Upper lobe of right lung (tissue), 1 donor: ENCODE measurements around the gene CDK14. TPM values are rescaled to one million over a fixed set of nuclear protein-coding genes. Genes with fewer than 3 reads are reported as not detected.
"Not testable (repeated sequence)": the region's sequence is repeated elsewhere in the genome, so short reads cannot be mapped to it uniquely, and the experiment has no call there.

ENCODE experiments used
- ATAC-seq: fragments of 200-7000 bp; cut with Tn5 transposase; one replicate; pipeline ENCODE4 v1.9.1; 2020; ENCODE audit warnings: mild to moderate bottlenecking, moderate library complexity
- DNase-seq: peaks from one replicate; pipeline ENCODE4 v3.0.0-alpha.2; 2020
- H3K27ac ChIP-seq: fragments of 200-600 bp; one replicate; pipeline ENCODE4 v1.8.0; 2022
- H3K27me3 ChIP-seq: fragments of 200-600 bp; one replicate; pipeline ENCODE4 v1.8.0; 2022; ENCODE audit warnings: mild to moderate bottlenecking
- H3K36me3 ChIP-seq: fragments of 200-600 bp; one replicate; pipeline ENCODE4 v1.8.0; 2022
- H3K4me1 ChIP-seq: fragments of 200-600 bp; one replicate; pipeline ENCODE4 v1.8.0; 2022
- H3K4me3 ChIP-seq: fragments of 200-600 bp; one replicate; pipeline ENCODE4 v1.8.0; 2022; ENCODE audit warnings: mild to moderate bottlenecking
- H3K9me3 ChIP-seq: fragments of 200-600 bp; one replicate; pipeline ENCODE4 v1.8.0; 2022
- intact Hi-C: fragments of 100-400 bp; cut with DNase I; formaldehyde crosslinking; loops from one replicate; pipeline ENCODE4 v1.11.0; 2022
- total RNA-seq: library from RNA; stranded (reverse); fragmentation: NEBNext Ultra II Directional; extraction: Animal tissue kit (Norgen Biotek cat#: 25700); gene quantifications from one replicate; pipeline ENCODE4 v1.2.1, GENCODE V29; 2021
- TF ChIP-seq, protein P1 (sequence below): fragments of 200-600 bp; IDR thresholded peaks from one replicate; pipeline ENCODE4 v1.8.0; 2022; ENCODE audit warnings: antibody characterized with exemption
- donor health status: DM: no; HTN: yes; CAD: no; lungs with severe emphysema.

The CDK14 gene
- total RNA-seq, 1 donor from 2014 or later = 47.2 TPM

DNA sequence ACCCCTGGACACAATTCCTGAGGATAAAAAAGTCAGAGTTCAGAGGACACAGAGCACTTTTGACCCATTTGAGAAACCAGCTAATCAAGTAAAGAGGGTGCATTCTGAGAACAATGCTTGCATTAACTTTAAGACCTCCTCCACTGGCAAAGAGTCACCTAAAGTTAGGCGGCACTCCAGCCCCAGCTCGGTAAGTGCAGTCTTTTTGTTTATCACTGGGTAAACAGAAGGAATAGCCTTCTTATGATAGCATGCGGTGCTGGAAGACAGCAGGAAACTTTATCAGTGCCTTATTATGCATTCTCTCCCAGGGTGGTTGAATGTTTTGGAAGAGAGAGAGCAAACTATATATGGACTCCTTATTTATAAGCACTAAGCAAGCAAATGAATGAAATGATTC, 130.5 kb downstream of the CDK14 start:
- DNase-seq (no peak), ATAC-seq (peak; percentile 53)
- Histone ChIP-seq H3K4me3 (no peak overlapping the region), H3K9me3 (no peaks in the 10 kb centered on the region), H3K27ac (no peak overlapping the region), H3K4me1 (peaks cover 6% of the 10 kb centered on the region), H3K27me3 (no peaks in the 10 kb centered on the region), H3K36me3 (no peaks in the 10 kb centered on the region)
- intact Hi-C loops = no loop called here
- TF ChIP-seq, protein P1, sequence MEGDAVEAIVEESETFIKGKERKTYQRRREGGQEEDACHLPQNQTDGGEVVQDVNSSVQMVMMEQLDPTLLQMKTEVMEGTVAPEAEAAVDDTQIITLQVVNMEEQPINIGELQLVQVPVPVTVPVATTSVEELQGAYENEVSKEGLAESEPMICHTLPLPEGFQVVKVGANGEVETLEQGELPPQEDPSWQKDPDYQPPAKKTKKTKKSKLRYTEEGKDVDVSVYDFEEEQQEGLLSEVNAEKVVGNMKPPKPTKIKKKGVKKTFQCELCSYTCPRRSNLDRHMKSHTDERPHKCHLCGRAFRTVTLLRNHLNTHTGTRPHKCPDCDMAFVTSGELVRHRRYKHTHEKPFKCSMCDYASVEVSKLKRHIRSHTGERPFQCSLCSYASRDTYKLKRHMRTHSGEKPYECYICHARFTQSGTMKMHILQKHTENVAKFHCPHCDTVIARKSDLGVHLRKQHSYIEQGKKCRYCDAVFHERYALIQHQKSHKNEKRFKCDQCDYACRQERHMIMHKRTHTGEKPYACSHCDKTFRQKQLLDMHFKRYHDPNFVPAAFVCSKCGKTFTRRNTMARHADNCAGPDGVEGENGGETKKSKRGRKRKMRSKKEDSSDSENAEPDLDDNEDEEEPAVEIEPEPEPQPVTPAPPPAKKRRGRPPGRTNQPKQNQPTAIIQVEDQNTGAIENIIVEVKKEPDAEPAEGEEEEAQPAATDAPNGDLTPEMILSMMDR = no peak

DNA sequence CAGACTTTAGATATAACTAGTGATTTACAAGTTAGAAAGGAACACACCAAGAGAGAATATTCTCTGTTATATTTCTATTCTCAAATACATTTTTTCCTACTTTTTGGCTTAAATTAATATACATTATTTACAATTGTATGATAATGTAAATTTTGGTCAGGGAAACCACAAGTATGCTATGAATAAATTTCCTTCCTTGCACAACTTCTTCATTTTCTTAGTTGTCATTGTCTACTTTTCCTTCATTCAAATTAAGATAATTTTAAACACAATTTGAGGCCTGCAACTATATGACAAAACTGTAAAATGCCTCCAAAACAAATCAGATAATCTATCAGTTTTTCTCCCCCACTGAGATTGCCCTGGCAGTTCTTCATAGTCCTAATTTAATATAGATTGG, 131.3 kb downstream of the CDK14 start:
- Histone ChIP-seq H3K27me3 (no peaks in the 10 kb centered on the region), H3K4me3 (no peak overlapping the region), H3K4me1 (peaks cover 6% of the 10 kb centered on the region), H3K36me3 (no peaks in the 10 kb centered on the region), H3K9me3 (no peaks in the 10 kb centered on the region), H3K27ac (no peak overlapping the region)
- ATAC-seq (no peak), DNase-seq (no peak)
- TF ChIP-seq, protein P1 = no peak
- intact Hi-C loops = no loop called here

DNA sequence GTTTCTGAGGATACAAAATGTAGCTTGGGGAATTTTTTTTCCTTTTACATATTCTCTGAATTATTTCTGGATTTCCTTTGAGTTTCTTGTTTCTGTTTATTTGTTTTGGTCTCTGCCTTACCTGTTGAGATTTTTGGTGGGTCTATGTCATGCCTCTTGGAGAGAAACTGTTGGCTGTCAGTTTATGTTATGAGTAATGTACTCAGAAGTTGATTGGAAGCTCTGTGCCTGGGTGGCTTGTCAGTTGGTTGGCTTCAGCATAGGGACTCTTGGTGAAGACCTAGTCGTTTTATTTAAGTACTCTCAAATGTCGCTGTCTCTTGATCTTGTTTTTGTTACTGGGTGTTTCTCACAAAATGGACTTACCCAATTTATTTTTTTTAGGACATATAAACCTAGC, 132.4 kb downstream of the CDK14 start:
- no peaks in the 10 kb centered on the region for H3K36me3 ChIP-seq
- DNase-seq = no peak
- H3K27ac ChIP-seq = no peak overlapping the region
- peaks cover 6% of the 10 kb centered on the region for H3K4me1 ChIP-seq
- H3K27me3 ChIP-seq = no peaks in the 10 kb centered on the region
- H3K4me3 ChIP-seq = no peak overlapping the region
- TF ChIP-seq, protein P1 = no peak
- H3K9me3 ChIP-seq = no peaks in the 10 kb centered on the region
- no peak for ATAC-seq
- intact Hi-C loops = no loop called here

DNA sequence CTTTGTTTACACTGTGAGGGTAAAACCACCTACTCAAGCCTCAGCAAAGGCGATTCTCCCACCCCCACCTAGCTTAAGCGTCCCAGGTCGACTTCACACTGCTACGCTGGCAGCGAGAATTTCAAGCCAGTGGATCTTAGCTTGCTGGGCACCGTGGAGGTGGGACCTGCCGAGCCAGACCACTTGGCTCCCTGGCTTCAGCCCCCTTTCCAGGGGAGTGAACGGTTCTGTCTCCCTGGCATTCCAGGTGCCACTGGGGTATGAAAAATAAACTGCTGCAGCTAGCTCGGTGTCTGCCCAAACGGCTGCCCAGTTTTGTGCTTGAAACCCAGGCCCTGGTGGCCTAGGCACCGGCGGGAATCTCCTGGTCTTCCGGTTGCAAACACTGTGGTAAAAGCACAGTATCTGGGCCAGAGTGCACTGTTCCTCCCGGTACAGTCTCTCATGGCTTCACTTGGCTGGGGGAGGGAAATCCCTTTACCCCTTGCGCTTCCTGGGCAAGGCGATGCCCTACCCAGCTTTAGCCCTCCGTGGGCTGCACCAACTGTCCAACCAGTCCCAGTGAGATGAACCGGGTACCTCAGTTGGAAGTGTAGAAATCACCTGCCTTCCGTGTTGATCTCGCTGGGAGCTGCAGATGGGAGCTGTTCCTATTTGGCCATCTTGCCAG, 139.6 kb downstream of the CDK14 start:
- not testable (repeated sequence) for ATAC-seq, H3K9me3 ChIP-seq

DNA sequence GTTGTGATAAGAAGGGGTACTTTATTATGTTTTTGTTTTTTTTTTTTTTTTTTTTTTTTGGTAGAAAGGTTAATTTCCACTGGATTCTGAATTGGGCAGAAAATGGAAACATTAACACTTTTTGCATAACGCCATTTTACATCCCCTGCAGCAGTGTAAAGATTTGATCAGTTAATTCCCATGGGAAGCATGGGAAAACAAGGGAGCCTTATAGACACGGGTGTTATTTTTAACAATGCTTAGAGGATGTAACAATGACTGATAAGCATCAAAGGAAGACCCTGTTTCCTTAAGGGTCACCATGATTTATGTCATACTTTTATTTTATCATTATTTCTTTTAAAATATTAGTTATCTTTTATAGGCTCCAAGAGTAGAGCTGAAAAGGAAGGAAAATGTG, 140.2 kb downstream of the CDK14 start:
- Histone ChIP-seq H3K4me3 (no peak overlapping the region), H3K4me1 (no peaks in the 10 kb centered on the region), H3K27me3 (no peaks in the 10 kb centered on the region), H3K36me3 (no peaks in the 10 kb centered on the region), H3K27ac (no peak overlapping the region), H3K9me3 (no peaks in the 10 kb centered on the region)
- TF ChIP-seq, protein P1 = no peak
- no peak for ATAC-seq
- DNase-seq = no peak
- intact Hi-C loops = no loop called here

More for the DNA sequence above, 139.6 kb downstream of the CDK14 start:
- H3K27me3 ChIP-seq, H3K27ac ChIP-seq, H3K4me3 ChIP-seq, H3K36me3 ChIP-seq, H3K4me1 ChIP-seq, DNase-seq, intact Hi-C loops: not testable (repeated sequence)

DNA sequence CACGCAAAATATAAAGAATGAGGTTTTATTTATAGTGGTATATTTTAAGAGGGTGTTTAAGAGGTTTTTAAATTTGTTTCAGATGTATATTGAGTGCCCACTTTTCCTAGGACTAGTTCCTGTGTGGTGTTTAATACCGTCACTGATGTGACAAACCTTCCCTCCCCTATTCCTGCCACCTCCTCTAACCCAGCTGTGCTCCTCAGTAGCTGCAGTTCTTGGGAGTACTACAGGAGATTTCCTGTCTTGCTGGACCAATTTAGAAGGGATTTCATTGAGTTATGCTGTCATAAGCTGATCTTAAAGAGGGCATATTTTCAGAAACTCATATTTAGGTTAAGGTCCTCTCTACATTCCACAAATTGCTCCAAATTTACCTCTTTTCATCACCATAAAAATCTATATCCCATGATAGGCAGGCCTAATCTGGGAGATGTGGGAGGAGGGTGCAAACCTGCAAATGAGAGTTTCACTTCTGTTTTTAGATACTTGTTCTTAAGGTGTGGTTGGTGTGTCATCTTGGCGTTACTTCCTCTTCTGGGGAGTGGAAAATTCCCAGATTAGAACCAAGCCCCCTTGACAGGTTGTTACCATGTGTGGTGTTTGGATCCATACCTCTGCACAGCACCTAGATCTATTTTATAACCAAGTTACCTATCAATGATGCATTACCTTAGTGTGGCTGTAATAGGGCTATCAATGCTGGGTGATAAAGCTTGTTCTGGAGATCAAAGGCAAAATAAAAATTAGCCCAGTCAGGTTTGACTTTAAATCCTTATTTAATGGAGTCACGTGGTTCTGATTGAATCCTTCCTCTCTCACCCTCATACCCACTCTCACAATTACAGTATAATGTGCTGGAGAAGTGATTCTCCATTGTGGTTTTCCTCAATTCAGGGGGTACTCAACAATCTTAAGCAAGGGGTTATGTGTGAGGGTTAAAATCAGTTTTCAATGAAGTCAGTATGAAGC, 141.1 kb downstream of the CDK14 start:
- Histone ChIP-seq H3K4me3 (no peak overlapping the region), H3K4me1 (no peaks in the 10 kb centered on the region), H3K27ac (no peak overlapping the region), H3K36me3 (no peaks in the 10 kb centered on the region), H3K27me3 (no peaks in the 10 kb centered on the region), H3K9me3 (no peaks in the 10 kb centered on the region)
- no peak for ATAC-seq
- TF ChIP-seq, protein P1 = no peak
- DNase-seq = no peak
- intact Hi-C loops = no loop called here
